Mesenchymal stem cell (in vitro differentiated cells and primary cell): ENCODE data around the gene IFI27L1.

Source experiments
- DNase-seq: peaks from one replicate; pipeline ENCODE4 v3.0.0-alpha.2; 2013
- H2AFZ ChIP-seq: one replicate; pipeline ENCODE4 v1.6.1; 2013; ENCODE audit warnings: low read depth, mild to moderate bottlenecking, control low read depth, inconsistent platforms, low read length, moderate library complexity
- H2AK5ac ChIP-seq: 2 replicates; pipeline ENCODE4 v1.6.1; 2013; ENCODE audit warnings: low read length, moderate library complexity, mild to moderate bottlenecking, inconsistent platforms; ENCODE audit not compliant: severe bottlenecking
- H2BK120ac ChIP-seq: one replicate; pipeline ENCODE4 v1.6.1; 2013; ENCODE audit warnings: low read depth, mild to moderate bottlenecking, inconsistent platforms, low read length, moderate library complexity
- H2BK12ac ChIP-seq, 2 experiments: one replicate each; pipeline ENCODE4 v1.6.1; 2013; ENCODE audit warnings: inconsistent platforms in 2 of 2, low read length in 2 of 2, mild to moderate bottlenecking in 2 of 2, moderate library complexity in 2 of 2, control low read depth in 1 of 2
- H2BK15ac ChIP-seq: one replicate; pipeline ENCODE4 v1.6.1; 2013; ENCODE audit warnings: mild to moderate bottlenecking, low read depth, inconsistent platforms; ENCODE audit not compliant: poor library complexity, severe bottlenecking
- H2BK5ac ChIP-seq: 2 replicates; pipeline ENCODE4 v1.6.1; 2013; ENCODE audit warnings: low read depth, mild to moderate bottlenecking, low read length, control low read depth, inconsistent platforms; ENCODE audit not compliant: poor library complexity, severe bottlenecking
- H3K14ac ChIP-seq, 2 experiments: one replicate each; pipeline ENCODE4 v1.6.1; 2013; ENCODE audit warnings: inconsistent platforms in 2 of 2, low read length in 2 of 2, control low read depth in 1 of 2, mild to moderate bottlenecking in 1 of 2, moderate library complexity in 1 of 2
- H3K18ac ChIP-seq, 2 experiments: one replicate each; pipeline ENCODE4 v1.6.1; 2013; ENCODE audit warnings: inconsistent platforms in 2 of 2, low read length in 2 of 2, control low read depth in 1 of 2, low read depth in 1 of 2, mild to moderate bottlenecking in 1 of 2
- H3K23ac ChIP-seq, 2 experiments: one replicate each; pipeline ENCODE4 v1.6.1; 2013; ENCODE audit warnings: inconsistent platforms in 2 of 2, low read length in 2 of 2, mild to moderate bottlenecking in 2 of 2, moderate library complexity in 2 of 2, control low read depth in 1 of 2
- H3K27ac ChIP-seq: 2 replicates; pipeline ENCODE4 v1.5.1; 2013; ENCODE audit warnings: mild to moderate bottlenecking, moderate library complexity, low read length, control low read depth, inconsistent platforms; ENCODE audit not compliant: poor library complexity, severe bottlenecking
- H3K27me3 ChIP-seq, 2 experiments: 2 replicates each; pipeline versions ENCODE4 v1.6.1 to v1.7.0; 2013; ENCODE audit warnings: low read length in 2 of 2, mild to moderate bottlenecking in 2 of 2, moderate library complexity in 2 of 2, control low read depth in 1 of 2, inconsistent platforms in 1 of 2; ENCODE audit not compliant: control insufficient read depth in 1 of 2, insufficient read depth in 1 of 2
- H3K36me3 ChIP-seq, 2 experiments: 2 replicates each; pipeline versions ENCODE4 v1.6.1 to v1.7.0; 2013; ENCODE audit warnings: low read length in 2 of 2, control low read depth in 1 of 2, inconsistent platforms in 1 of 2, low read depth in 1 of 2, mild to moderate bottlenecking in 1 of 2; ENCODE audit not compliant: insufficient read depth in 2 of 2, control insufficient read depth in 1 of 2
- H3K4ac ChIP-seq, 2 experiments: one replicate each; pipeline ENCODE4 v1.6.1; 2013; ENCODE audit warnings: inconsistent platforms in 2 of 2, low read length in 2 of 2, mild to moderate bottlenecking in 2 of 2, moderate library complexity in 2 of 2, control low read depth in 1 of 2, low read depth in 1 of 2
- H3K4me1 ChIP-seq: 2 replicates; pipeline ENCODE4 v1.6.1; 2013; ENCODE audit warnings: low read depth, low read length, control low read depth; ENCODE audit not compliant: control insufficient read depth, insufficient read depth
- H3K4me2 ChIP-seq: 2 replicates; pipeline ENCODE4 v1.6.1; 2013; ENCODE audit warnings: low read length, mild to moderate bottlenecking, inconsistent platforms; ENCODE audit not compliant: poor library complexity, severe bottlenecking
- H3K4me3 ChIP-seq, 2 experiments: 2 replicates each; pipeline versions ENCODE4 v1.5.1 to v1.7.0; 2013; ENCODE audit warnings: low read length in 2 of 2, mild to moderate bottlenecking in 2 of 2, control low read depth in 1 of 2, low read depth in 1 of 2; ENCODE audit not compliant: insufficient read depth in 1 of 2
- H3K79me1 ChIP-seq: replicated peaks from 2 replicates; pipeline ENCODE4 v1.6.1; 2013; ENCODE audit warnings: mild to moderate bottlenecking, control low read depth, low read length, inconsistent platforms; ENCODE audit not compliant: poor library complexity, severe bottlenecking
- H3K9ac ChIP-seq: 2 replicates; pipeline ENCODE4 v1.7.0; 2013; ENCODE audit warnings: mild to moderate bottlenecking, low read length, moderate library complexity
- H3K9me3 ChIP-seq: 2 replicates; pipeline ENCODE4 v1.7.0; 2013; ENCODE audit warnings: mild to moderate bottlenecking, low read length; ENCODE audit not compliant: control insufficient read depth
- H4K8ac ChIP-seq: one replicate; pipeline ENCODE4 v1.6.1; 2013; ENCODE audit warnings: inconsistent platforms, mild to moderate bottlenecking, low read length, moderate library complexity
- H4K91ac ChIP-seq: one replicate; pipeline ENCODE4 v1.6.1; 2013; ENCODE audit warnings: mild to moderate bottlenecking, low read length, inconsistent platforms
- WGBS: methylation state at CpG from one replicate; pipeline ENCODE4 v1.1.7; 2013; ENCODE audit warnings: mixed read lengths; 5-methylcytosine and 5-hydroxymethylcytosine counted together

IFI27L1 gene

GRCh38 chr14:94112513-94113063 lies 31.5 kb downstream of the IFI27L1 start:
- no peaks in the 10 kb centered on the region for H3K9me3 ChIP-seq
- no peak overlapping the region for H2AK5ac ChIP-seq
- peak overlapping the region; percentile 90 for H3K9ac ChIP-seq
- no peak overlapping the region for H3K27ac ChIP-seq
- H3K4me3 ChIP-seq, result peak overlapping the region in 1 of 2 experiments; percentile 78
- no peak overlapping the region for H2AFZ ChIP-seq
- H2BK12ac ChIP-seq, result no peak overlapping the region
- WGBS, result 85% methylated on average over 6 of the region's 6 CpGs
- H3K4ac ChIP-seq, result no peak overlapping the region
- H3K27me3 ChIP-seq, result peaks cover 5 to 32% of the 10 kb centered on the region in 2 experiments
- H3K14ac ChIP-seq, result peak overlapping the region in 1 of 2 experiments; percentile 64
- no peak for DNase-seq
- H3K4me1 ChIP-seq, result no peaks in the 10 kb centered on the region
- no peak overlapping the region for H3K4me2 ChIP-seq
- no peak overlapping the region for H3K18ac ChIP-seq
- H3K23ac ChIP-seq, result no peak overlapping the region
- no peak overlapping the region for H2BK15ac ChIP-seq
- peaks cover 0 to 3% of the 10 kb centered on the region in 2 experiments for H3K36me3 ChIP-seq
- no peak overlapping the region for H2BK120ac ChIP-seq
- no peak overlapping the region for H4K91ac ChIP-seq
- H2BK5ac ChIP-seq, result no peak overlapping the region
- H3K79me1 ChIP-seq, result no peaks in the 10 kb centered on the region
- H4K8ac ChIP-seq, result no peak overlapping the region

GRCh38 chr14:94113073-94113472 lies 32.0 kb downstream of the IFI27L1 start:
- Histone ChIP-seq H2BK5ac (no peak overlapping the region), H2BK15ac (no peak overlapping the region), H3K4me3 (peak overlapping the region in 1 of 2 experiments; percentile 78), H2BK120ac (no peak overlapping the region), H3K18ac (no peak overlapping the region), H2AK5ac (no peak overlapping the region), H3K23ac (no peak overlapping the region), H3K27me3 (peaks cover 5 to 37% of the 10 kb centered on the region in 2 experiments), H3K9ac (peak overlapping the region; percentile 90), H3K36me3 (peaks cover 0 to 3% of the 10 kb centered on the region in 2 experiments), H3K4me1 (no peaks in the 10 kb centered on the region), H3K4me2 (no peak overlapping the region), H3K14ac (no peak overlapping the region), H4K91ac (no peak overlapping the region), H4K8ac (no peak overlapping the region), H2AFZ (no peak overlapping the region), H3K4ac (no peak overlapping the region), H3K79me1 (no peaks in the 10 kb centered on the region), H3K27ac (no peak overlapping the region), H2BK12ac (no peak overlapping the region), H3K9me3 (no peaks in the 10 kb centered on the region)
- 97% methylated on average over 6 of the region's 7 CpGs for WGBS
- no peak for DNase-seq

GRCh38 chr14:94113490-94113889 lies 32.4 kb downstream of the IFI27L1 start:
- Histone ChIP-seq H3K27me3 (peaks cover 5 to 37% of the 10 kb centered on the region in 2 experiments), H2BK15ac (no peak overlapping the region), H3K23ac (no peak overlapping the region), H3K9ac (no peak overlapping the region), H2BK5ac (no peak overlapping the region), H2BK12ac (no peak overlapping the region), H4K91ac (no peak overlapping the region), H4K8ac (no peak overlapping the region), H3K4me1 (no peaks in the 10 kb centered on the region), H3K9me3 (no peaks in the 10 kb centered on the region), H3K18ac (no peak overlapping the region), H3K27ac (no peak overlapping the region), H3K4me3 (no peak overlapping the region), H2AFZ (no peak overlapping the region), H3K79me1 (no peaks in the 10 kb centered on the region), H3K4ac (no peak overlapping the region), H2BK120ac (no peak overlapping the region), H2AK5ac (no peak overlapping the region), H3K36me3 (peaks cover 0 to 3% of the 10 kb centered on the region in 2 experiments), H3K4me2 (no peak overlapping the region), H3K14ac (no peak overlapping the region)
- no peak for DNase-seq
- 76% methylated on average over 6 of the region's 6 CpGs for WGBS

- H3K27me3 ChIP-seq, result peaks cover 5 to 43% of the 10 kb centered on the region in 2 experiments
- no peaks in the 10 kb centered on the region for H3K79me1 ChIP-seq
- no peaks in the 10 kb centered on the region for H3K4me1 ChIP-seq
- H3K27ac ChIP-seq, result no peak overlapping the region
- no peak overlapping the region for H2BK15ac ChIP-seq
- no peak overlapping the region for H4K8ac ChIP-seq
- no peak overlapping the region for H2BK120ac ChIP-seq
- H2BK5ac ChIP-seq, result no peak overlapping the region
- peaks cover 0 to 3% of the 10 kb centered on the region in 2 experiments for H3K36me3 ChIP-seq
- 93% methylated on average over 5 of the region's 5 CpGs for WGBS
- H2AFZ ChIP-seq, result no peak overlapping the region
- no peak for DNase-seq
- no peak overlapping the region for H3K4me2 ChIP-seq
- no peak overlapping the region for H3K4me3 ChIP-seq
- H2AK5ac ChIP-seq, result no peak overlapping the region
- H3K23ac ChIP-seq, result peak overlapping the region in 1 of 2 experiments; percentile 47
- H2BK12ac ChIP-seq, result no peak overlapping the region
- H3K9ac ChIP-seq, result no peak overlapping the region
- H4K91ac ChIP-seq, result no peak overlapping the region
- H3K4ac ChIP-seq, result no peak overlapping the region
- H3K9me3 ChIP-seq, result no peaks in the 10 kb centered on the region
- no peak overlapping the region for H3K14ac ChIP-seq
- no peak overlapping the region for H3K18ac ChIP-seq
Measured at GRCh38 chr14:94113908-94114588, 32.9 kb downstream of the IFI27L1 start.
